GM12873 (cell line): Measurements from ENCODE around the gene FCN2.

ENCODE experiments used
- CTCF ChIP-seq: IDR thresholded peaks from 2 replicates; pipeline ENCODE4 v1.5.1; 2012; ENCODE audit warnings: low read depth, mild to moderate bottlenecking, moderate library complexity, low read length, control low read depth; ENCODE audit not compliant: insufficient read depth; ENCODE audit errors: missing control alignments

Gene FCN2

DNA sequence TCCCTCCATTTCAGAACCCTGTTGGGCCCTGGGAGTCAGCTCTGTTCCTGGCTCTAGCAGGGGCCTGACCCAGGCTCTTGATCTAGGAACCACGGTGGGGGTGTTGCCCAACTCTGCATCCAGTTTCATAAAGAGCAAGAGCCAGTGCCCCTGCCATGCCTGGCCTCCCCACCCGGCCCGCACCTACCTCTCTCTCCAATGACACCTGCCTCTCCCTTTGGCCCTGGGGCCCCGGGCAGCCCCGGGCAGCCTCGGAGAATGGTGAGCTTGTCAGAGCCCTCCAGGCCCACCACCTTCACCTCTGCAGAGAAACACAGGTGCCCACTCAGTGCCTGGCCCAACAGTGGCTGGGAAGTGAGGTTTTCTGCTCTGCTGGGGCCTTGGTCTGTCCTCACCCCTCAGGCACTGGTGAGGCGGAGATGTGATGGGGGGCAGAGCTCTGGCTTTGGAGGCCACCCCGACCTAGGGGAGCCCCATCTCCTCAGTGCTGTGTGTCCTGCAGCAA is 35.6 kb downstream of the FCN2 start:
- no peak for TF ChIP-seq CTCF

- TF ChIP-seq CTCF: no peak
Measured at GRCh38 chr9:134917431-134918373, 37.1 kb downstream of the FCN2 start, which contains the start of gene FCN1. Gene FCN1 (minus strand): TSS chr9:134917912. CDS start chr9:134917871, 41 bp downstream.

DNA sequence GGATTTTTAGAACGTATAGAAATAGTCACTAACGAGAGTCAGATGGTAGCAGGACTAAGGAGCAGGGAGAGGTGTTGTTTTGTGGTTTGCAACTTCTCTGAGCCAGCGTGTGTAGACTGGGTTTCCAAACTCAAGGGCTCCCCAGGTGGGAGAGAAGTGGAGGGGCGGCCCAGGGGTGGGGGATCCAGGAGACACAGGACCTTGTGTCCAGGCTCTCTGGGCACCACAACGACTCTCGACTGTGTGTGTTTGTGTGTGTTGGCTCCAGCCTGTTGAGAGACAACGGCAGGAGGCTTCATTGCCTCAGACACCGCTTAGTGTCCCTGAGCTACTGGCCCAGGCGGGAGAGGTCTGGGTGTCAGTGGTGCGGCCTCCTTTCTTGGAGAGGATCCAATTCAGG is 38.0 kb downstream of the FCN2 start:
- no peak for TF ChIP-seq CTCF

- no peak for TF ChIP-seq CTCF
Measured at GRCh38 chr9:134919303-134919702, 38.7 kb downstream of the FCN2 start.

DNA sequence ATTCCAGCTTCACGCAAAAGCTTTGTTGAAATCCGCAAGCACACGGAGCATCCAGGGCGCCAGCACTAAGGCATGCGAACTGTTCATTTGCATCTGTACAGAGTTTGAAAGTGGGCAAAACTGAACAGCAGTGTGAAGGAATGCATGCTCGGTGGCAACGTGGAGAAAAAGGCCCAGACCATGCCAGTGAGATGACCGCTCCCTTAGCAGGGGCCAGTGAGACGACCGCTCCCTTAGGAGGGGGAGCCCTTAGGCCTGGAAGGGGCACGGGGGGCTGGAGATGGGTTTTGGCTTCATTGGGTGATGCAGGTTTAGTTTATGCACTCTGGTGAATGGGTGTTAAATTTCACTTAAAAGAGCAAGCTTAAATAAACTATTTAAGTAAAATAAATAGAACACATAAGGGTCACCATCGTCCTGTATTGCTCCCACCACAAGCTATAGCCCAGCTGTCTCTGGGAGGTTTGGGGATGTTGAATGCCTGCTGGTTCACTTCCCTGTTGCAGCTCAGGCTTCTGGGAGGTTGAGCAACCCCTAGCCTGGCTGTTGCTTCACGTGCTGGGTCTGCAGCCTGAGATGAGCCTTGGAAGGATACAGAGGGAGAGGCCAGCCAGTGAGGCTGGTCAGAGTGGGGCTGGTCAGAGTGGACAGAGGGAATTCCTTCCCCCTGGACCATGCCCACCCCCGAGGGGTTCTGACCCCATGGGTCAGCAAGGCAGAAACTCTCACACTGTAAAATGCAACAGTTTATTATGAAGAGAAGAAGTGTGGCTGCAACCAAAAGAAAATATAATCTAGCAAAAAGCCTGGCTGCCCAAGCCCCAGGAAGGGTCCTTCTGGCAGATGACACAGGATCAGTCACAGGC is 41.7 kb downstream of the FCN2 start:
- TF ChIP-seq CTCF: no peak

- TF ChIP-seq CTCF: no peak
Measured at GRCh38 chr9:134922932-134923240, 42.3 kb downstream of the FCN2 start.

DNA sequence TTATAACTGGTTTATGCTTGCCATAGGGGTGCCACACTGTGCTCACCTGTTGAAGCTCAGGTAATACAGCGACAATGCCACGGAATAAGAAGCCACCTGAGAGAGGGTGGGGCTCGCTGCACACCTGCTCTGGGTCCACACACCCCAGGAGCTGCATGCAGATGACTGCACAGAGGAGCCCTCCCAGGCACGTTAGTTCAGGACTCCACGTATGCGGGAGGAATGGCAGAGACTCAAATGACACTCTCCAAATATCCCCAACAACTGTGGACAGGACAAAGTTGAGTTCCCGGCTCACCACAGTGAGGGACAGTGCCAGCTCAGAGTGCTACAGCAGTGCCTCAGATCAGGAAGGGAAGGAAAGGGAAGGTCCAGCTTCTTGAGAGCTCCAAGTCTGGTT is 42.9 kb downstream of the FCN2 start:
- TF ChIP-seq CTCF: no peak
